ENCODE data around the gene FYB1. TPM values are rescaled to one million over a fixed set of nuclear protein-coding genes. Genes with fewer than 3 reads are reported as not detected.

FYB1 gene
- total and polyA plus RNA-seq, 4 donors: 4.6 to 18.6 (median 9.3) TPM

- H3K4me3 ChIP-seq (ENCODE audit: low read depth, low read length): no peak overlapping the region
- 82% methylated on average over 2 of the region's 4 CpGs for WGBS (ENCODE audit: insufficient coverage)
- DNase-seq (ENCODE audit: low read depth in 4 of 6, low spot score in 6 of 6): no peak
- H3K27ac ChIP-seq (ENCODE audit: low read depth, low read length): no peak overlapping the region
- H3K9me3 ChIP-seq (ENCODE audit: control insufficient read depth, insufficient read depth, low read length): no peaks in the 10 kb centered on the region
- no peaks in the 10 kb centered on the region for H3K27me3 ChIP-seq (ENCODE audit: control insufficient read depth, insufficient read depth, low read length)
- H3K4me1 ChIP-seq (ENCODE audit: control insufficient read depth, insufficient read depth, low read length): no peaks in the 10 kb centered on the region
- H3K36me3 ChIP-seq (ENCODE audit: control insufficient read depth, insufficient read depth, low read length): no peaks in the 10 kb centered on the region
Measured at GRCh38 chr5:39200081-39200480, 19.3 kb downstream of the FYB1 start.

DNA sequence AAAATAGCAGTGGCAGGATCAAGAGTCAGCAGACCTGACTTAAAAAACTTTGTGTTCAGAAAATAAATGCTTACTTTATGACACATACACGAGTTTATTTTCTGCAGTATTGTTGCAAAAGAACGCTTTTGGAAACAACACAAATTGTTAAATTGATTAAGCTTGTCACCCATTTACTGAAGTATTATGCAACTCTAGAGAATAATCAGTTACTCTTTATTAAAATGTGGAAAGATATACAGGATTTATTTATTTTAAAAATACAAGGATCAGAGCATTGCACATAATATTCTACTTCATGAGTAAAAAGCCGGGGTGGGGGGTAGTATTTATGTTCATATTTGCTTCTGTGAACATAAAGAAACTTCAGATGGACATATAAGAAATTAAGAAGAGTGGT lies 20.0 kb downstream of the FYB1 start:
- Histone ChIP-seq H3K27me3 (ENCODE audit: control insufficient read depth, insufficient read depth, low read length) (no peaks in the 10 kb centered on the region), H3K4me1 (ENCODE audit: control insufficient read depth, insufficient read depth, low read length) (no peaks in the 10 kb centered on the region), H3K4me3 (ENCODE audit: low read depth, low read length) (no peak overlapping the region), H3K36me3 (ENCODE audit: control insufficient read depth, insufficient read depth, low read length) (no peaks in the 10 kb centered on the region), H3K27ac (ENCODE audit: low read depth, low read length) (no peak overlapping the region), H3K9me3 (ENCODE audit: control insufficient read depth, insufficient read depth, low read length) (no peaks in the 10 kb centered on the region)
- no CpG with 5 or more reads among the region's 3 CpGs for WGBS (ENCODE audit: insufficient coverage)
- DNase-seq (ENCODE audit: low read depth in 4 of 6, low spot score in 6 of 6): no peak

DNA sequence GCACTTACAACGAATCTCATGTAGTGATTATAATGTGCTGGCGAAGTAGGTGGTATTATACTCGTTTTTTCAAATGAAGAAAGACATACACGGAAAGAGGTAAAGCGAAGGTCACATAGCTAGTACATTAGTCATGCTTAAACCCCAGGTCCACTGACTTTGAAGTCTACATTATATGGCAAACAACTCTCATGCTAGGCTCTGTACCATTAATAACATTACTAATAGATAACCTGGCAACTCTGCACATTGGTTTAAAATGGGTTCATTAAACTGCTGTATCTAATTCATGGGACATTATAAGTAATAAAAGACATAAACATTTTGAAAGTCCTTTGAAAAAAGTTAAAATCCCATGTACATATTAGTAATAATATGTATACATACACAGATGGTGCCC lies 21.2 kb downstream of the FYB1 start:
- Histone ChIP-seq H3K36me3 (ENCODE audit: control insufficient read depth, insufficient read depth, low read length) (no peaks in the 10 kb centered on the region), H3K27me3 (ENCODE audit: control insufficient read depth, insufficient read depth, low read length) (no peaks in the 10 kb centered on the region), H3K4me1 (ENCODE audit: control insufficient read depth, insufficient read depth, low read length) (no peaks in the 10 kb centered on the region), H3K27ac (ENCODE audit: low read depth, low read length) (no peak overlapping the region), H3K4me3 (ENCODE audit: low read depth, low read length) (no peak overlapping the region), H3K9me3 (ENCODE audit: control insufficient read depth, insufficient read depth, low read length) (no peaks in the 10 kb centered on the region)
- peak in 1 of 6 donors; percentile 21 for DNase-seq (ENCODE audit: low read depth in 4 of 6, low spot score in 6 of 6)
- WGBS (ENCODE audit: insufficient coverage): 60% methylated on average over 2 of the region's 5 CpGs

DNA sequence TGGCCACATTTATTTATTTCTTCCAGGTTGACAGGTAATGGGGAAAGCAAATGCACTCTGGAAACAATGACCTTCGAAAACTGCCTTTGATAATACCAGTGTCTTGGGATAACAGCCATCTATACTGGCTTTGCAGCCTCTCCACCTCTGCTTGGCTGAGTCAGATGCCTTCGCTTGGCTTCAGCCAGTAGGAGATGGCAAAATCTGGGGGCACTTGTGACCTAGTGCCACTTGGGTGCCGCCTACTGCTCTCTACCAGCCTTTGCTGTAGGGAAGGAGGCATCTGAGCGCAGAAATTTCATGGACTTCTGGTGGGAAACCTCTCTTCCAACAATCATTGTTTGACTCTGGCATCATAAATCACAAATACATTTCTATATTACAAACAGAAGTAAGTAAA lies 21.8 kb downstream of the FYB1 start:
- Histone ChIP-seq H3K4me3 (ENCODE audit: low read depth, low read length) (no peak overlapping the region), H3K36me3 (ENCODE audit: control insufficient read depth, insufficient read depth, low read length) (no peaks in the 10 kb centered on the region), H3K9me3 (ENCODE audit: control insufficient read depth, insufficient read depth, low read length) (no peaks in the 10 kb centered on the region), H3K27me3 (ENCODE audit: control insufficient read depth, insufficient read depth, low read length) (no peaks in the 10 kb centered on the region), H3K27ac (ENCODE audit: low read depth, low read length) (no peak overlapping the region), H3K4me1 (ENCODE audit: control insufficient read depth, insufficient read depth, low read length) (no peaks in the 10 kb centered on the region)
- 90% methylated on average over 3 of the region's 4 CpGs for WGBS (ENCODE audit: insufficient coverage)
- DNase-seq (ENCODE audit: low read depth in 4 of 6, low spot score in 6 of 6): no peak

DNA sequence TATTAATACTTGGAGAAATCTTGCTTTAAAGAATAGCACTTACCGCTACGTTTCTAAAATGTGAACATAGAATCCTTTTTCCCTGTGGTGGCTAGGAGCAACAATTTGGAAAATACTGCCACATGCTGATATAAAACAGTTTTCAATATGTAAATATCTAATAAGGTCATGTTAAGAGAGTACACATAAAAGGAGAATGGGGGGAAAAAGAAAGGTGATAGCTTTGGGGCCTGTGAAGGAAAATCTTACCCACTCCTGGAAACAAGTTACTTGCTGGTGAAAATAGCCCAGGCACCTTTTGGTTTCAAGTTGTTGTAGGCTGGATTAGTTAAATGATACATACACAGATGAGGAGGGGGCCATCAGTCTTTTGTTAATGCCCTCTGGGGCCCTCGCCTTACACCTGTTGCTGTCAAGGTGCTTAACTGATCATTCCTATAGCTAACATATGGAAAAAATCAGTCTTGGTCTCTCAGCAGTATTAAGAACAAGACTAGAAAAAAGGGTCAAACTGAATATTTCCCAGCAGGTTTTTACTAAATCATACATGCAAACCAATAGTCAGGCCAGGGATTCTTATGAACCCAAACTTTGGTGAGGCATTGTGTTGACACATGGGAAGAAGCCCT lies 24.1 kb downstream of the FYB1 start:
- H3K4me1 ChIP-seq (ENCODE audit: control insufficient read depth, insufficient read depth, low read length): no peaks in the 10 kb centered on the region
- no peaks in the 10 kb centered on the region for H3K27me3 ChIP-seq (ENCODE audit: control insufficient read depth, insufficient read depth, low read length)
- H3K27ac ChIP-seq (ENCODE audit: low read depth, low read length): no peak overlapping the region
- no peaks in the 10 kb centered on the region for H3K36me3 ChIP-seq (ENCODE audit: control insufficient read depth, insufficient read depth, low read length)
- H3K9me3 ChIP-seq (ENCODE audit: control insufficient read depth, insufficient read depth, low read length): no peaks in the 10 kb centered on the region
- H3K4me3 ChIP-seq (ENCODE audit: low read depth, low read length): no peak overlapping the region
- no peak for DNase-seq (ENCODE audit: low read depth in 4 of 6, low spot score in 6 of 6)
- WGBS (ENCODE audit: insufficient coverage): no CpG with 5 or more reads among the region's 3 CpGs

GRCh38 chr5:39194466-39195136 lies 24.8 kb downstream of the FYB1 start:
- DNase-seq (ENCODE audit: low read depth in 4 of 6, low spot score in 6 of 6): no peak
- Histone ChIP-seq H3K4me1 (ENCODE audit: control insufficient read depth, insufficient read depth, low read length) (no peaks in the 10 kb centered on the region), H3K36me3 (ENCODE audit: control insufficient read depth, insufficient read depth, low read length) (no peaks in the 10 kb centered on the region), H3K27ac (ENCODE audit: low read depth, low read length) (no peak overlapping the region), H3K9me3 (ENCODE audit: control insufficient read depth, insufficient read depth, low read length) (no peaks in the 10 kb centered on the region), H3K27me3 (ENCODE audit: control insufficient read depth, insufficient read depth, low read length) (no peaks in the 10 kb centered on the region), H3K4me3 (ENCODE audit: low read depth, low read length) (no peak overlapping the region)
- WGBS (ENCODE audit: insufficient coverage): 78% methylated on average over 10 of the region's 11 CpGs

DNA sequence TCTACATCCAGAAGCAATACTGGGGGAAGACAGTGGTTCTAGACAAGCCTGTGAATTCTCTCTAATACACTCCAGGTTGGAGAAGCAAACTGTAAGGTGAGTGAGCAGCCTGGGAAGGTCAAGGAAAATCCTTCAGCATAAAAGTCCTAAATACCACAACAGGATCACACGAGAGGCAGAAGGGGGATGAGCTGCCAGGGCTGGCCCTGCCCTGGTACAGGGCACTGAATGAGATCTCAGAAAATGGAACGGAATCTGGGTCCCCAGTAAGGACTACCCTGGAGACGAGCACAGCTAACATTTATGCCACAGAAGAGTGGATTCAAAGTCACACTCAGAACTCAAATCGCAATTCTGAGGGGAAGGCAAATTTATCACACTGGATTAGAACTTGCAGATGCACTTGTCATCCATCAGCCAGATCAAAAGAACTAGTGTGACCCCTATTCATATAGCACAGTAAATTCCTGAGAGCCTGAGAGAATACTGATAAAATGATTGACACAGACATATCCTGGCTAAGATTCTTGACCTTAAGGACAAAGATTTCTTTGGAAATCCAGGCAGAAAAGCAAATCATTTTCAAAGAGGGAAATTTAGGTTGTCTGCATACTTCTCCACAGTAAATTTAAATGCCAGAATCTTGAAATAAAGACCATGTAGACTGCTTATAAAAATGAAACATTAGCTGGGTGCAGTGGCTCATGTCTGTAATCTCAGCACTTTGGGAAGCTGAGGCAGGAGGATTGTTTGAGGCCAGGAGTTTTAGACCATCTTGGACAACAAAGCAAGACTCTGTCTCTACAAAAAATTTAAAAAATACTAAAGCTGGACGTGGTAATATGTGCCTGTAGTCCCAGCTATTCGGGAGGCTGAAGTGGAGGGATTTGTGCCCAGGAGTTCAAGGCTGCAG lies 25.6 kb downstream of the FYB1 start:
- no peak for DNase-seq (ENCODE audit: low read depth in 4 of 6, low spot score in 6 of 6)
- Histone ChIP-seq H3K36me3 (ENCODE audit: control insufficient read depth, insufficient read depth, low read length) (no peaks in the 10 kb centered on the region), H3K4me3 (ENCODE audit: low read depth, low read length) (no peak overlapping the region), H3K4me1 (ENCODE audit: control insufficient read depth, insufficient read depth, low read length) (no peaks in the 10 kb centered on the region), H3K27me3 (ENCODE audit: control insufficient read depth, insufficient read depth, low read length) (no peaks in the 10 kb centered on the region), H3K27ac (ENCODE audit: low read depth, low read length) (no peak overlapping the region), H3K9me3 (ENCODE audit: control insufficient read depth, insufficient read depth, low read length) (no peaks in the 10 kb centered on the region)
- WGBS (ENCODE audit: insufficient coverage): 78% methylated on average over 5 of the region's 6 CpGs

DNA sequence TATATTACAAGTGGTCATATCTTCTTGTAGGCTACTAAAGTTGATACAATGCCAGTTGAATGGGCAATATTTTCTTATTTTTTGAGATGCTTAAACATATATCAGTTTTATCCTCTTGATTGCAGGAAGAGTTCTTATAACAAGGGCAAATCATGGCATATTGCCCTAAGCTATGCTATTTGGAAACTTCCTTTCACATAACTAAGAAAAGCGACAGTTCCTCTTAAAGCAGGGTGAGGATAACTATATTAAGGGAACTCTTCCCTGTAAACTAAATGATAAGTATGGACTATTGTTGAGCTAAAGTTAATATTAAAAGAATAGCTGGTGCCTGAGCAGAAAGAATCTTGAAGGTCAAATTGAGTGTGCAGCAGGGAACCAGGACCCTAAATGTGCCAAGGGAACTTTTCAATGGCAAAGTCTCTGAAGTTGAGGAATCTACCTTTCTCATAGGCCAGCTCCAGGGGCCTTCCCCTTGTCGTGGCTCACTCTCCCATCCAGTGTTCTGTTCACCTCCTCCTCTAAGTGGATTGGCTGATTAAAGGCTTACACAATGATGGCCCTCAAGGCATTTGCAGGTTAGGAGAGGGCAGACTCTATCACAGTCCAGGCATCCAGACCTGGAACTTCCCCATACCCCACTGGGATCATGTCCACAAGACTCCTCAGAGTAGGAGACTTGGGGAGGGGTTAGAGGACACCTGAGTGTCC lies 26.8 kb downstream of the FYB1 start:
- Histone ChIP-seq H3K4me1 (ENCODE audit: control insufficient read depth, insufficient read depth, low read length) (no peaks in the 10 kb centered on the region), H3K27ac (ENCODE audit: low read depth, low read length) (no peak overlapping the region), H3K27me3 (ENCODE audit: control insufficient read depth, insufficient read depth, low read length) (no peaks in the 10 kb centered on the region), H3K9me3 (ENCODE audit: control insufficient read depth, insufficient read depth, low read length) (no peaks in the 10 kb centered on the region), H3K36me3 (ENCODE audit: control insufficient read depth, insufficient read depth, low read length) (no peaks in the 10 kb centered on the region), H3K4me3 (ENCODE audit: low read depth, low read length) (no peak overlapping the region)
- no peak for DNase-seq (ENCODE audit: low read depth in 4 of 6, low spot score in 6 of 6)
- WGBS (ENCODE audit: insufficient coverage): no CpG with 5 or more reads among the region's 2 CpGs

DNA sequence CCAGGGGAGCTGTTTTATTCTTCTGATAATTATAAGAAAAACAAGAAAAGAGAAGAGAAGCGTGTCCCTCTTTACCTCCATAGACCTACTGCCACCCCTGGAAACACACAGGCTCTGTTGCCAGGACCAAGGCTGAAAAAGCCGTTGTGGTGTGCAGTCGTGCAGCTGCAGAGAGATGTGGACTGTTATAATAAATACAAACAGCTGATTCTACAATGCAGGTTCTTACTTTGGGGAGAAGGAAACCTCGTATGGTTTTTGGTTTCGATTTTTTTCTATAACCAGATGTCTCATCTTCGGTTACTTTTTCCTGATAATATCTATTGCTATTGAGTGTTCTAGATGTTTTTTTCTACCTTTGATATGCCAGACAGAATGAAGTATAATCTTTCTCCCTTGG lies 28.1 kb downstream of the FYB1 start:
- H3K9me3 ChIP-seq (ENCODE audit: control insufficient read depth, insufficient read depth, low read length): no peaks in the 10 kb centered on the region
- no peaks in the 10 kb centered on the region for H3K36me3 ChIP-seq (ENCODE audit: control insufficient read depth, insufficient read depth, low read length)
- WGBS (ENCODE audit: insufficient coverage): no CpG with 5 or more reads among the region's 6 CpGs
- no peaks in the 10 kb centered on the region for H3K4me1 ChIP-seq (ENCODE audit: control insufficient read depth, insufficient read depth, low read length)
- H3K27me3 ChIP-seq (ENCODE audit: control insufficient read depth, insufficient read depth, low read length): no peaks in the 10 kb centered on the region
- DNase-seq (ENCODE audit: low read depth in 4 of 6, low spot score in 6 of 6): peak in 2 of 6 donors; percentile 26 to 39
- no peak overlapping the region for H3K4me3 ChIP-seq (ENCODE audit: low read depth, low read length)
- no peak overlapping the region for H3K27ac ChIP-seq (ENCODE audit: low read depth, low read length)
